Measurements from ENCODE around the gene JARID2. TPM values are rescaled to one million over a fixed set of nuclear protein-coding genes. Genes with fewer than 3 reads are reported as not detected.

JARID2 gene
- total RNA-seq, 2 experiments from 2014 or later = 19.3 to 20.1 TPM

- no peaks in the 10 kb centered on the region for H3K4me1 Mint-ChIP-seq
- H3K4me3 Mint-ChIP-seq = no peak overlapping the region
- H3K27me3 Mint-ChIP-seq = no peaks in the 10 kb centered on the region
- H3K36me3 Mint-ChIP-seq = peaks cover 21% of the 10 kb centered on the region
- H3K27ac Mint-ChIP-seq = peak overlapping the region; percentile 2
- no peak for DNase-seq
- H3K9me3 Mint-ChIP-seq = no peaks in the 10 kb centered on the region
These were observed 265.6 kb downstream of the JARID2 start for GRCh38 chr6:15511248-15512125.

DNA sequence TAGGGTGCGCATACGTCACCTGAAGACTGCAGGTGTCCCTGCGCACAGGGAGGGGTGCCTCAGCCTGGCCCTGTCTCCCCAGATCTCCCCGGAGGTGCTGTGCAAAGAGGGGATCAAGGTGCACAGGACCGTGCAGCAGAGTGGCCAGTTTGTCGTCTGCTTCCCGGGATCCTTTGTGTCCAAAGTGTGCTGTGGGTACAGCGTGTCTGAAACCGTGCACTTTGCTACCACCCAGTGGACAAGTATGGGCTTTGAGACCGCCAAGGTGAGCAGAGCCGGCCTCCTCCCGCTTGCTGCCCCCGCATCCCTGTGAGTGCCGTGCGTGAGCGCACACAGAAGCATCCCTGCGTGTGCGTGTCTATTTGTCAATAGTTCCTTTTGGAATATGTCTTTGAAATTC lies 266.3 kb downstream of the JARID2 start:
- Mint-ChIP-seq H3K27ac (peak overlapping the region; percentile 42), H3K9me3 (no peaks in the 10 kb centered on the region), H3K4me3 (no peak overlapping the region), H3K4me1 (no peaks in the 10 kb centered on the region), H3K36me3 (peaks cover 21% of the 10 kb centered on the region), H3K27me3 (no peaks in the 10 kb centered on the region)
- no peak for DNase-seq

- Mint-ChIP-seq H3K4me1 (no peaks in the 10 kb centered on the region), H3K4me3 (no peak overlapping the region), H3K9me3 (no peaks in the 10 kb centered on the region), H3K27ac (peak overlapping the region; percentile 42), H3K27me3 (no peaks in the 10 kb centered on the region), H3K36me3 (peaks cover 21% of the 10 kb centered on the region)
- no peak for DNase-seq
These were observed 266.9 kb downstream of the JARID2 start for GRCh38 chr6:15512721-15513120.

DNA sequence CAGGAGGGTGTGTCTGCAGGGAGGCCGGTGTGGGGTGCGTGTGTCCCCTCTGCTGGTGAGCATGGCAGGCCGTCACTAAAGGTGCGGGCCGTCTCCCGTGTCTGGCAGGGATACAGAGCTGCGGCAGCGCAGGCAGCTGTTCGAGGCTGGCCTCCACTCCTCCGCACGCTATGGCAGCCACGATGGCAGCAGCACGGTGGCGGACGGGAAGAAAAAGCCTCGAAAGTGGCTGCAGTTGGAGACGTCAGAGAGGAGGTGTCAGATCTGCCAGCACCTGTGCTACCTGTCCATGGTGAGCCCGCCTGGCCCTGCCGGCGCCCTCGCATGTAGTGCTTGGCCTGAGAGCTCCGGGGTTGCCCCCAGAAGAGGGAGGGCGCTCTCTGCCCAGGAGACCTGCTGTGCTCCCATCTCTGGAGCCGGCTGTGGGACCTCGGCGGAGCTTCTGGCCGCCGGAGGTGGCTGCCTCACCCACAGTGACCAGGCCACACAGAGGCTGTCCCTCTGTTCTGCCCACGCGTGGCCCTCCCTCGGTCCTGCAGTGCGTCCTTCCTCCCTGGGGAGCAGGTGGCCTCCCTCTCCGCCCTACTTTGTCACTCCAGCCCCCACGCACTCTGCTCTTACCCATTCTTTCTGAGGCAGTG lies 267.4 kb downstream of the JARID2 start:
- Mint-ChIP-seq H3K36me3 (peaks cover 21% of the 10 kb centered on the region), H3K9me3 (no peaks in the 10 kb centered on the region), H3K4me3 (no peak overlapping the region), H3K27me3 (no peaks in the 10 kb centered on the region), H3K4me1 (no peaks in the 10 kb centered on the region), H3K27ac (no peak overlapping the region)
- DNase-seq = no peak

GRCh38 chr6:15513801-15514711 lies 268.2 kb downstream of the JARID2 start:
- Mint-ChIP-seq H3K9me3 (no peaks in the 10 kb centered on the region), H3K36me3 (peaks cover 19% of the 10 kb centered on the region), H3K27ac (peak overlapping the region; percentile 62), H3K4me1 (no peaks in the 10 kb centered on the region), H3K27me3 (no peaks in the 10 kb centered on the region), H3K4me3 (no peak overlapping the region)
- DNase-seq = no peak

GRCh38 chr6:15515226-15515625 lies 269.4 kb downstream of the JARID2 start:
- Mint-ChIP-seq H3K36me3 (peaks cover 20% of the 10 kb centered on the region), H3K4me3 (no peak overlapping the region), H3K9me3 (no peaks in the 10 kb centered on the region), H3K4me1 (no peaks in the 10 kb centered on the region), H3K27ac (peak overlapping the region; percentile 70), H3K27me3 (no peaks in the 10 kb centered on the region)
- no peak for DNase-seq

DNA sequence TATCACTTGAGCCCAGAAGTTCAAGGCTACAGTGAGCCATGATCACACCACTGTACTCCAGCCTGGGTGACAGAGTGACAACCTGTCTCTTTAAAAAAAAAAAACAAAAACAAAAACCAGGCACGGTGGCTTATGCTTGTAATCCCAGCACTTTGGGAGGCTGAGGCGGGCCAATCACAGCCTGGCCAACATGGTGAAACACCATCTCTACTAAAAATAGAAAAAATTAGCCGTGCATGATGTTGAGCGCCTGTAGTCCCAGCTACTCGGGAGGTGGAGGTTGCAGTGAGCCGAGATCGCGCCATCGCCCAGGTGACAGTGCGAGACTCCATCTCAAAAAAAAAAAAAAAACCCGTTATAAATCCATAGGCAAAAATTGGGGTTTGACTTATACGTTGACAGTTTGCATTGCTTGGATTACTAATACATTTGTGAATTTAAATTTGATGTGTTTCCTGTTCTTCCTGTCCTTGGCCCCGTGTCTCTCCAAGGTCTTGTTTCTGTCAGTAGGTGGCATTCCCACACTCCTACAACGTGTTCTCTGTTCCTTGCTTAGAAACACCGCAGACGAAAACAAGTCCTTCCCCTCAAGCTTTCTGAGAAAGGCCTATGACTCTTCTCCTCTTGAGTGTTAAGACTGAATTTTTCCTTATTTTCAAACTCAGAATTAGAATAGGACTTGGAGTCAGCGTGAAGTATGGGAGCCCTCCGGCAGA lies 269.9 kb downstream of the JARID2 start:
- H3K4me3 Mint-ChIP-seq = no peak overlapping the region
- no peak overlapping the region for H3K27ac Mint-ChIP-seq
- DNase-seq = no peak
- H3K27me3 Mint-ChIP-seq = no peaks in the 10 kb centered on the region
- H3K9me3 Mint-ChIP-seq = no peaks in the 10 kb centered on the region
- no peaks in the 10 kb centered on the region for H3K4me1 Mint-ChIP-seq
- H3K36me3 Mint-ChIP-seq = peaks cover 26% of the 10 kb centered on the region

GRCh38 chr6:15516378-15516777 lies 270.5 kb downstream of the JARID2 start:
- Mint-ChIP-seq H3K4me1 (no peaks in the 10 kb centered on the region), H3K4me3 (no peak overlapping the region), H3K36me3 (peaks cover 26% of the 10 kb centered on the region), H3K9me3 (no peaks in the 10 kb centered on the region), H3K27ac (peak overlapping the region; percentile 25), H3K27me3 (no peaks in the 10 kb centered on the region)
- no peak for DNase-seq

DNA sequence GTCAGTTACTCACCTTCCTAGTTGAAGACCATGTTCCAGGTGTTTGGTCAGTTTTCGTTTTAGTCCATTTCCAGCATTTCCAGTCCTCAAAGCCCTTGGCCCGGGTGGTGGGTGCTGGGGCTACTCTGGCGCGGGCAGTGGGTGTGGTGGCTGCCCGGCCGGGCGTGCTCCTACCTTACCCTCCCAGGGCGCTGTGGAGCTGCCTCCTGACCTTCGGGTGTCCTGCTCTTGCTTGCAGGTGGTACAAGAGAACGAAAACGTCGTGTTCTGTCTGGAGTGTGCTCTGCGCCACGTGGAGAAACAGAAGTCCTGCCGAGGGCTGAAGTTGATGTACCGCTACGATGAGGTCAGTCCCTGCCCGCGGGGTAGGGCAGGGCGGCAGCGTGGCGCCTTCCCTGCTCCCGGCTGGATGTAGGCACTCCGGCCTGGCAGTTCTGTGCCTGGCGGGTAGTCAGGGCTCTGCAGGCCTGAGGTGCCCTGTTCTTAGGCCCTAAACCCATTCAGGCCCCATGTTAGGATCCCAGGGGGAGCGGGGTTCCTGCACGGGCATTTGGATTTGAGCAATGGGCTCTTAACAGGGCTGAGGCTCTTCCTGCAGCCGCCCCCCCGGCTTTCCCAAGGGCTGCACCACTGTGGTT lies 271.2 kb downstream of the JARID2 start:
- peaks cover 4% of the 10 kb centered on the region for H3K4me1 Mint-ChIP-seq
- no peaks in the 10 kb centered on the region for H3K27me3 Mint-ChIP-seq
- no peak overlapping the region for H3K4me3 Mint-ChIP-seq
- no peak for DNase-seq
- H3K9me3 Mint-ChIP-seq = no peaks in the 10 kb centered on the region
- no peak overlapping the region for H3K27ac Mint-ChIP-seq
- peaks cover 27% of the 10 kb centered on the region for H3K36me3 Mint-ChIP-seq

DNA sequence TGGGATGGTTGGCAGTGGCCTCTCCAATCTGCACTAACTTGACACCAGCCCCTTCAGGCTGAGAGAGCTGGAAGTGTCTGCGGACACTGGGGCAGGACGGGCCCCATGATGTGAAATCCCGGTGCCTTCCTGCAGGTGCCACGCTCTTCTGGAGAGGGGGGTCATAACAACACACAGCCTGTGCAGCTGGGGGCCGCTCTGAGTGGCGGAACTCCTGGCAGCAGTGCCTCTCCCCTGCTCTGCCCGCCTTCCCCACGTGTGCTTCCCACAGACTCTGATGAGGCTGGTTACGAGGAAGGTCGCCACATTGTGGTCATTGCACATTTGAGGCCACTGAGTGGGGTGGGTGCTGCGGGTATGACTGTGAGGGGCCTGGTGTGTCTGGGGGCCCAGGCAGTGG lies 271.7 kb downstream of the JARID2 start:
- H3K36me3 Mint-ChIP-seq = peaks cover 23% of the 10 kb centered on the region
- no peak overlapping the region for H3K4me3 Mint-ChIP-seq
- no peaks in the 10 kb centered on the region for H3K27me3 Mint-ChIP-seq
- H3K4me1 Mint-ChIP-seq = peaks cover 10% of the 10 kb centered on the region
- no peak for DNase-seq
- H3K9me3 Mint-ChIP-seq = no peaks in the 10 kb centered on the region
- H3K27ac Mint-ChIP-seq = no peak overlapping the region

- no peak overlapping the region for H3K4me3 Mint-ChIP-seq
- peaks cover 23% of the 10 kb centered on the region for H3K36me3 Mint-ChIP-seq
- peaks cover 13% of the 10 kb centered on the region for H3K4me1 Mint-ChIP-seq
- DNase-seq = no peak
- H3K27ac Mint-ChIP-seq = no peak overlapping the region
- H3K9me3 Mint-ChIP-seq = no peaks in the 10 kb centered on the region
- no peaks in the 10 kb centered on the region for H3K27me3 Mint-ChIP-seq
These were observed 272.2 kb downstream of the JARID2 start for GRCh38 chr6:15518057-15518456.

DNA sequence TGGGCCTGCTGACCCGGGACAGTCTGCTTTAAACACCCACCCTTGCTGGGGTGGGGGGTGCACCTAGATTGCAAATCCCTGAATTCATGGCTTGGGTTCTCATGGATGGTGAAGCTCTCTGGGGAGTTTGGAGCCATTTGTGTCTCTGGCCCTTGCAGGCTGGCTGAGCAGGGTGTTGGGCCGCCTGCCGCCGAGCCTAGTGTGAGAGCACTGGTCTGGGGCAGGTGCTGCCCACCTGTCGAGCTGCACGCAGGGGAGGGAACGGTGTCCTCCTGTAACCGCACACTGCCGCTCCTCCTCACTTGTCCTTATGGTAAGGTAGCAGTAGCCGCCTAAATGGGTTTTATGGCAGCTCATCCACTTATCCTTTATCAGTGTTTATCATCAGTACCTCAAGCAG lies 273.0 kb downstream of the JARID2 start:
- no peaks in the 10 kb centered on the region for H3K27me3 Mint-ChIP-seq
- H3K27ac Mint-ChIP-seq = no peak overlapping the region
- H3K9me3 Mint-ChIP-seq = no peaks in the 10 kb centered on the region
- H3K4me1 Mint-ChIP-seq = peaks cover 13% of the 10 kb centered on the region
- H3K36me3 Mint-ChIP-seq = peaks cover 25% of the 10 kb centered on the region
- H3K4me3 Mint-ChIP-seq = no peak overlapping the region
- DNase-seq = no peak

GRCh38 chr6:15519681-15520080 lies 273.8 kb downstream of the JARID2 start:
- Mint-ChIP-seq H3K4me3 (no peak overlapping the region), H3K9me3 (no peaks in the 10 kb centered on the region), H3K4me1 (peaks cover 13% of the 10 kb centered on the region), H3K27me3 (no peaks in the 10 kb centered on the region), H3K36me3 (peaks cover 29% of the 10 kb centered on the region), H3K27ac (no peak overlapping the region)
- DNase-seq = no peak

DNA sequence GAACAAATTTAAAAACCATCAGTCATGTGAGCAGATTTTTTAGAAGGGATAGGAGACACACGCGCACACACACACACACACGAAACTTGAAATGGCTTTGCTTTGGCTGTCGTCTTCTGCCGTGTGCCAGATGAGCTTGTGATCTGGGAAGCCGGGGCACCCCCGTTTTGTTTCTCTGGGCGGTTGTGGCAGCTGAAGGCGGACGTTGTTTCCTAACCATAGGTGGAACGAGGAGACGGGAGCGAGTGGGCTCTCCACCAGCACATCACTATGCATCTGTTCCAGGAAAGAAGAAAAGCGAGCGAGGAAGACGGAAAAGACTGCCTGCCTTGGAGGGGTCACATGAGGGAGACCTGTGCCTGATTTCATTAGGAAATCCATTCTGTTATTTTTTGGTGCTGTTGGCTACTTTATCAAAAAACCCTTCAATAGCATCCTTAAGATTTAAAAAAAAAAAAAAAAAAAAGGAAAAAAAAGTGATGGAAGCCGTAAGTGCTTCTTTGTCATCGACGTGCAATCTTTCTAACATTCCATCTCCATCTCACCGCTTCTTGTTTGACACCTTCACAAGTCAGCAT lies 274.8 kb downstream of the JARID2 start:
- no peaks in the 10 kb centered on the region for H3K27me3 Mint-ChIP-seq
- H3K4me3 Mint-ChIP-seq = no peak overlapping the region
- H3K4me1 Mint-ChIP-seq = peaks cover 13% of the 10 kb centered on the region
- H3K27ac Mint-ChIP-seq = no peak overlapping the region
- no peaks in the 10 kb centered on the region for H3K9me3 Mint-ChIP-seq
- DNase-seq = no peak
- peaks cover 36% of the 10 kb centered on the region for H3K36me3 Mint-ChIP-seq
